OCI-LY1 (cell line): ENCODE results near the gene FN3K.

Experiments used
- H2AFZ ChIP-seq: fragments of 200-600 bp; sonication (generic), shearing (Covaris generic); 2 replicates; pipeline ENCODE4 v1.6.0; 2014; ENCODE audit warnings: antibody characterized with exemption, mild to moderate bottlenecking, low read length
- H3F3A ChIP-seq: fragments of 200-600 bp; sonication (generic), shearing (Covaris generic); 2 replicates; pipeline ENCODE4 v1.6.0; 2014; ENCODE audit warnings: mild to moderate bottlenecking, antibody characterized with exemption, low read length, moderate library complexity; ENCODE audit not compliant: insufficient read depth
- H3K27ac ChIP-seq: fragments of 200-600 bp; sonication (generic); 2 replicates; pipeline ENCODE4 v1.5.1; 2014; ENCODE audit warnings: low read length, mixed run types, mild to moderate bottlenecking, low read depth; ENCODE audit not compliant: poor library complexity, severe bottlenecking
- H3K27me3 ChIP-seq: fragments of 200-600 bp; sonication (generic); 2 replicates; pipeline ENCODE4 v1.6.0; 2014; ENCODE audit warnings: antibody characterized with exemption, mild to moderate bottlenecking, low read length, moderate library complexity; ENCODE audit not compliant: insufficient read depth
- H3K36me3 ChIP-seq: fragments of 200-600 bp; sonication (generic); 2 replicates; pipeline ENCODE4 v1.6.1; 2014; ENCODE audit warnings: mild to moderate bottlenecking, antibody characterized with exemption, low read length, moderate library complexity, mixed read lengths; ENCODE audit not compliant: insufficient read depth
- H3K4me1 ChIP-seq: fragments of 200-600 bp; sonication (generic); 2 replicates; pipeline ENCODE4 v1.5.1; 2014; ENCODE audit warnings: mild to moderate bottlenecking, low read length, moderate library complexity; ENCODE audit not compliant: insufficient read depth, severe bottlenecking
- H3K4me2 ChIP-seq: fragments of 200-600 bp; sonication (generic), shearing (Covaris generic); 2 replicates; pipeline ENCODE4 v1.6.1; 2014; ENCODE audit warnings: low read length
- H3K4me3 ChIP-seq: fragments of 200-600 bp; sonication (generic); 2 replicates; pipeline ENCODE4 v1.5.1; 2014; ENCODE audit warnings: low read length, low read depth, mild to moderate bottlenecking, mixed read lengths; ENCODE audit not compliant: poor library complexity, severe bottlenecking
- H3K79me2 ChIP-seq: fragments of 200-600 bp; shearing (Covaris generic); 2 replicates; pipeline ENCODE4 v1.6.1; 2016; ENCODE audit warnings: mixed run types, low read length, mixed read lengths; ENCODE audit not compliant: insufficient read depth
- H3K9ac ChIP-seq: fragments of 200-600 bp; sonication (generic), shearing (Covaris generic); 2 replicates; pipeline ENCODE4 v1.6.1; 2014; ENCODE audit warnings: mild to moderate bottlenecking, low read length, mixed read lengths
- H3K9me2 ChIP-seq: fragments of 200-600 bp; sonication (generic), shearing (Covaris generic); 2 replicates; pipeline ENCODE4 v1.6.1; 2014; ENCODE audit warnings: low read depth, mild to moderate bottlenecking, low read length, mixed read lengths
- H3K9me3 ChIP-seq: fragments of 200-600 bp; shearing (Covaris generic); 2 replicates; pipeline ENCODE4 v1.6.1; 2014; ENCODE audit warnings: low read length, mixed read lengths
- H4K20me1 ChIP-seq: fragments of 200-600 bp; sonication (generic), shearing (Covaris generic); 2 replicates; pipeline ENCODE4 v1.6.0; 2016; ENCODE audit warnings: mild to moderate bottlenecking, low read length; ENCODE audit not compliant: insufficient read depth
- EZH2 ChIP-seq: fragments of 200-600 bp; sonication (generic), shearing (Covaris generic); IDR thresholded peaks from 2 replicates; pipeline ENCODE4 v1.8.0; 2017; ENCODE audit warnings: borderline replicate concordance, mixed run types, mild to moderate bottlenecking, antibody characterized with exemption, low read length, moderate library complexity, mixed read lengths
- TF ChIP-seq, protein P1 (sequence below): fragments of 200-600 bp; sonication (generic), shearing (Covaris generic); IDR thresholded peaks from 2 replicates; pipeline ENCODE4 v1.5.1; 2017; ENCODE audit warnings: mild to moderate bottlenecking, antibody characterized with exemption, low read length, moderate library complexity, mixed read lengths

Gene FN3K

GRCh38 chr17:82720204-82720603 lies 15.2 kb upstream of the FN3K start:
- no peaks in the 10 kb centered on the region for H3K27me3 ChIP-seq
- H3K79me2 ChIP-seq = no peaks in the 10 kb centered on the region
- H3K4me2 ChIP-seq = no peak overlapping the region
- H3K36me3 ChIP-seq = peaks cover 38% of the 10 kb centered on the region
- no peak overlapping the region for H3K27ac ChIP-seq
- H3K9me3 ChIP-seq = no peaks in the 10 kb centered on the region
- H3K4me1 ChIP-seq = peaks cover 15% of the 10 kb centered on the region
- TF ChIP-seq, protein P1, sequence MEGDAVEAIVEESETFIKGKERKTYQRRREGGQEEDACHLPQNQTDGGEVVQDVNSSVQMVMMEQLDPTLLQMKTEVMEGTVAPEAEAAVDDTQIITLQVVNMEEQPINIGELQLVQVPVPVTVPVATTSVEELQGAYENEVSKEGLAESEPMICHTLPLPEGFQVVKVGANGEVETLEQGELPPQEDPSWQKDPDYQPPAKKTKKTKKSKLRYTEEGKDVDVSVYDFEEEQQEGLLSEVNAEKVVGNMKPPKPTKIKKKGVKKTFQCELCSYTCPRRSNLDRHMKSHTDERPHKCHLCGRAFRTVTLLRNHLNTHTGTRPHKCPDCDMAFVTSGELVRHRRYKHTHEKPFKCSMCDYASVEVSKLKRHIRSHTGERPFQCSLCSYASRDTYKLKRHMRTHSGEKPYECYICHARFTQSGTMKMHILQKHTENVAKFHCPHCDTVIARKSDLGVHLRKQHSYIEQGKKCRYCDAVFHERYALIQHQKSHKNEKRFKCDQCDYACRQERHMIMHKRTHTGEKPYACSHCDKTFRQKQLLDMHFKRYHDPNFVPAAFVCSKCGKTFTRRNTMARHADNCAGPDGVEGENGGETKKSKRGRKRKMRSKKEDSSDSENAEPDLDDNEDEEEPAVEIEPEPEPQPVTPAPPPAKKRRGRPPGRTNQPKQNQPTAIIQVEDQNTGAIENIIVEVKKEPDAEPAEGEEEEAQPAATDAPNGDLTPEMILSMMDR = no peak
- no peak for TF ChIP-seq EZH2
- no peak overlapping the region for H3K9ac ChIP-seq
- no peak overlapping the region for H2AFZ ChIP-seq
- H3F3A ChIP-seq = no peaks in the 10 kb centered on the region
- H4K20me1 ChIP-seq = no peaks in the 10 kb centered on the region
- H3K9me2 ChIP-seq = no peaks in the 10 kb centered on the region
- no peak overlapping the region for H3K4me3 ChIP-seq

DNA sequence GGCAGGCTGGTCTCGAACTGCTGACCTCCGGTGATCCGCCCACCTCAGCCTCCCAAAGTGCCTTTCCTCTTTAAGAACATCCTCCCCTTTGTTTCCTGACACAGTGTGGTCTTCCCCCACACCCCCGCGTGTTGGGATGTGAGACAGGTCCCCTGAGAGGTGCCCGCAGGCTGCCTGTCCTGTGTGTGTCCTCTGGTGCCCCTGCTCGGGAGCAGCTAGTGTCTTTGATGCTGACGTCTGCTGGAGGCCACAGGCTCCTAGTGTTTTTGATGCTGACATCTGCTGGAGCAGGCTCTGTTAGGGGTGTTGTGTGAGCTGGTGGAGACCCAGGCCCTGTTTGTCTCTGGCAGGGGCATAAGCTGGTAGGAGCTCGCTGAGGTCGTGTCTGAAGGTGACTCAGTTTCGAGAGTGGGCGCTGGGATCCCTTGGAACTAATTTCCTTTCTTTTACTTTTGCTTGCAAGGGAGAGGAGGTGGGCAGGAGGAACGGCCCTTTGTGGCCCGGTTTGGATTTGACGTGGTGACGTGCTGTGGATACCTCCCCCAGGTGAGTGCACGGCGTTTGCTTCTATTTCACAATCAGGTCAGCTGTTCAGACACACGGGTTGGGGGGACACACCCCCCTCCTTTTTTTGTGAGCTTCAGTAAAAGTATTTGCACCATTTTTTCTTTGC lies 12.9 kb upstream of the FN3K start:
- no peak overlapping the region for H3K4me3 ChIP-seq
- no peak overlapping the region for H3K27ac ChIP-seq
- H2AFZ ChIP-seq = no peak overlapping the region
- H3K4me1 ChIP-seq = peaks cover 6% of the 10 kb centered on the region
- no peaks in the 10 kb centered on the region for H3F3A ChIP-seq
- H3K9ac ChIP-seq = no peak overlapping the region
- H3K27me3 ChIP-seq = no peaks in the 10 kb centered on the region
- TF ChIP-seq, protein P1 = no peak
- no peak for TF ChIP-seq EZH2
- H3K9me2 ChIP-seq = no peaks in the 10 kb centered on the region
- peaks cover 52% of the 10 kb centered on the region for H3K36me3 ChIP-seq
- no peak overlapping the region for H3K4me2 ChIP-seq
- no peaks in the 10 kb centered on the region for H3K79me2 ChIP-seq
- no peaks in the 10 kb centered on the region for H4K20me1 ChIP-seq
- H3K9me3 ChIP-seq = no peaks in the 10 kb centered on the region

GRCh38 chr17:82723169-82723807 lies 12.1 kb upstream of the FN3K start:
- TF ChIP-seq EZH2 = no peak
- TF ChIP-seq, protein P1 = no peak
- H4K20me1 ChIP-seq = no peaks in the 10 kb centered on the region
- no peak overlapping the region for H3K4me2 ChIP-seq
- H3K27ac ChIP-seq = no peak overlapping the region
- H3K4me1 ChIP-seq = no peaks in the 10 kb centered on the region
- no peaks in the 10 kb centered on the region for H3K27me3 ChIP-seq
- no peaks in the 10 kb centered on the region for H3F3A ChIP-seq
- no peaks in the 10 kb centered on the region for H3K79me2 ChIP-seq
- no peak overlapping the region for H3K4me3 ChIP-seq
- H3K36me3 ChIP-seq = peaks cover 57% of the 10 kb centered on the region
- H2AFZ ChIP-seq = no peak overlapping the region
- H3K9me2 ChIP-seq = no peaks in the 10 kb centered on the region
- no peak overlapping the region for H3K9ac ChIP-seq
- no peaks in the 10 kb centered on the region for H3K9me3 ChIP-seq
